ENCODE measurements around the gene ARMCX5. TPM values are rescaled to one million over a fixed set of nuclear protein-coding genes. Genes with fewer than 3 reads are reported as not detected.

The ARMCX5 gene
- total and polyA plus RNA-seq, 2 of the 8 experiments (the other 6 are each of a cell fraction or from before 2014, with no cell fraction given), result 8.6 to 10.9 TPM

DNA sequence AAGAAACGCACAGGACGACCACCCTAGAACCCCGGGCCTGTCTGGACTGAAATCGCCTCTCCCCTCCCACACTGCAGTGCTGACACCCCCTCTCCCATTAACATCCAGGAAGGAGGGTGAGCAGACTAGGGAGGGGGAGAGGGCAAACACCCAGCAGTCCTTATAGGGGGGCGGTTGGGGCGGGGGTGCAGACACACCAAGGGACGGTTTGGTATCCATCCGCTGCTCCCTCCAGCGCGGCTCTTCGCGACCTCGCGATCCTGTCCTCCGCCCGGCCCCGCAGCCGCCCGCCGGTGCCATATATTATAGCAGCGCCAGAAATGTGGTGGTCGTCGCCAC lies 51.6 kb downstream of the ARMCX5 start:
- no peaks in the 10 kb centered on the region for H3K79me2 ChIP-seq (ENCODE audit: control insufficient read depth in 1 of 2, insufficient read depth in 2 of 2, low read length in 2 of 2)
- no peak overlapping the region for H3K27ac ChIP-seq (ENCODE audit: low read depth, low read length)
- H4K20me1 ChIP-seq (replicated peaks in 1 of 2; ENCODE audit: control insufficient read depth in 1 of 2, insufficient read depth in 2 of 2, low read length in 2 of 2), result no peaks in the 10 kb centered on the region
- H3K23ac ChIP-seq (ENCODE audit: insufficient read length), result no peak overlapping the region
- no peak overlapping the region; the same call in 1 of the 2 replicates for H2AFZ ChIP-seq (ENCODE audit: low read length)
- H3K9me3 ChIP-seq (ENCODE audit: insufficient read depth in 2 of 2, low read depth in 1 of 2, low read length in 1 of 2), result no peaks in the 10 kb centered on the region
- no peak overlapping the region for H4K8ac ChIP-seq (ENCODE audit: extremely low read depth, insufficient read depth, low read length)
- no peaks in the 10 kb centered on the region; a peak in 3 of 7 replicates for H3K27me3 ChIP-seq (replicated peaks in 1 of 4; ENCODE audit: control insufficient read depth in 3 of 4, extremely low read depth in 1 of 4, insufficient read depth in 3 of 4, low read length in 3 of 4)
- peaks cover 0 to 2% (median 0%) of the 10 kb centered on the region in 4 experiments; a peak in 1 of 7 replicates for H3K4me1 ChIP-seq (replicated peaks in 1 of 4; ENCODE audit: control insufficient read depth in 3 of 4, insufficient read depth in 4 of 4, low read length in 3 of 4)
- POLR2A ChIA-PET (ENCODE audit: partially characterized antibody), result no interaction called here
- peak overlapping the region; percentile 91 to 96 for H3K4me2 ChIP-seq (ENCODE audit: insufficient read depth in 1 of 2, low read depth in 2 of 2, low read length in 2 of 2)
- H2BK12ac ChIP-seq (ENCODE audit: low read depth, low read length), result no peak overlapping the region
- peak overlapping the region in 3 of 4 experiments; percentile 23 to 65 (median 55); a peak in 6 of 8 replicates for H3K4me3 ChIP-seq (ENCODE audit: extremely low read depth in 1 of 4, insufficient read depth in 2 of 4, low read depth in 3 of 4, low read length in 4 of 4)
- H3K4ac ChIP-seq (replicated peaks; ENCODE audit: insufficient read length, low read depth, low read length), result no peak overlapping the region
- H3K56ac ChIP-seq (replicated peaks; ENCODE audit: insufficient read length, low read depth, low read length), result no peak overlapping the region
- H2AK5ac ChIP-seq (ENCODE audit: low read depth, low read length), result no peak overlapping the region
- DNase-seq (ENCODE audit: low read depth in 1 of 2, low spot score in 2 of 2) (no peak), FAIRE-seq (no peak)
- WGBS, 2 experiments (ENCODE audit: extremely low coverage in 1 of 2, insufficient coverage in 1 of 2, insufficient read length in 1 of 2, insufficient replicate concordance in 2 of 2, low coverage in 1 of 2, low lambda C conversion rate in 2 of 2, missing lambda C conversion rate in 1 of 2), result 7% methylated on average over 14 of the region's 23 CpGs; no CpG with 5 or more reads in 1 of the 2 experiments
- H2BK20ac ChIP-seq (ENCODE audit: low read length), result no peak overlapping the region
- H3K9ac ChIP-seq (replicated peaks in 1 of 4; ENCODE audit: extremely low read depth in 1 of 4, low read depth in 3 of 4, low read length in 3 of 4), result 0 out of 7 replicates have a peak overlapping the region, but pooled peaks of 1 of the 4 experiments have one; percentile 5
- no peaks in the 10 kb centered on the region for H3K79me1 ChIP-seq (ENCODE audit: low read depth, low read length)
- H2BK120ac ChIP-seq (replicated peaks; ENCODE audit: low read depth, low read length), result no peak overlapping the region
- H3K23me2 ChIP-seq (ENCODE audit: low read depth, low read length), result peaks cover 3% of the 10 kb centered on the region; the same call in 1 of the 2 replicates
- CTCF ChIA-PET (ENCODE audit: partially characterized antibody), result interaction anchor here (1.4 to 1.9 kb wide), 2 partner anchors 8 to 52 kb away, joined by 3 to 5 read pairs; partner anchors contain the start of gene ARMCX5
- H3K36me3 ChIP-seq (ENCODE audit: control insufficient read depth in 2 of 4, insufficient read depth in 4 of 4, low read length in 3 of 4), result no peaks in the 10 kb centered on the region
- H4K91ac ChIP-seq (replicated peaks; ENCODE audit: insufficient read length, low read length), result no peak overlapping the region
- H2BK15ac ChIP-seq (ENCODE audit: low read length), result no peak overlapping the region
- no peak for TF ChIP-seq BCL11A (IDR thresholded peaks at IDR 0.05; ENCODE audit: low read depth in 2 of 2, low read length in 2 of 2)
- no peak overlapping the region for H3K14ac ChIP-seq (ENCODE audit: insufficient read length)
- H3K18ac ChIP-seq (ENCODE audit: extremely low read depth, low read length), result no peak overlapping the region
- no peak overlapping the region for H2BK5ac ChIP-seq (ENCODE audit: low read depth, low read length)
- H4K5ac ChIP-seq (ENCODE audit: insufficient read length, low read depth, low read length), result no peak overlapping the region

Data from H1 (cell line).